Skeletal muscle cell (primary cell): Measurements from ENCODE around the gene KRTAP19-8.

Experiments
- DNase-seq: peaks from one replicate; pipeline ENCODE4 v3.0.0-alpha.2; 2010; ENCODE audit warnings: low read depth
- H3K4me3 ChIP-seq: 2 replicates; pipeline ENCODE4 v1.5.1; 2011; ENCODE audit warnings: low read depth, mild to moderate bottlenecking, control low read depth, low read length, moderate library complexity

Gene KRTAP19-8, protein sequence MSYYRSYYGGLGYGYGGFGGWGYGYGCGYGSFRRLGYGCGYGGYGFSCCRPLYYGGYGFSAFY

DNA sequence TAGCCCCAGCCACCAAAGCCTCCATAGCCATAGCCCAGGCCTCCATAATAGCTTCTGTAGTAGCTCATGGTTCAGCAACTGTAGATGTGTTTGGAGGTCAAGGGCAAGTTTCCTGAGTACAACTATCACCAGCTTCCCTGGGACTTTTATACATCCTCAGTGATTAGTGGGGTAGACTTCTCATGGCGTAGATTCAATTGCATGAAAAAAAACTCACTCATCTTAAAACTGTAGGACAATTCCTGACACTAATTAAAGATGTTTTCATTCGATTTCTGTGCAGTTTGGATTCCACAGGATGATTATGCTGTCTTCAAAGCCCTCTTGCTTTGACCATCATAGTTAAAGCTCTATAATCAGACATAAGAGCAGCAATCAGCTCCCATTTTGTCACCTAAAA lies at the start of gene KRTAP19-8:
Gene KRTAP19-8, minus strand, starts transcription at position 101 of the 400 bp plus-strand sequence. Its CDS starts 33 bp downstream, at position 68.
- no peak for DNase-seq

DNA sequence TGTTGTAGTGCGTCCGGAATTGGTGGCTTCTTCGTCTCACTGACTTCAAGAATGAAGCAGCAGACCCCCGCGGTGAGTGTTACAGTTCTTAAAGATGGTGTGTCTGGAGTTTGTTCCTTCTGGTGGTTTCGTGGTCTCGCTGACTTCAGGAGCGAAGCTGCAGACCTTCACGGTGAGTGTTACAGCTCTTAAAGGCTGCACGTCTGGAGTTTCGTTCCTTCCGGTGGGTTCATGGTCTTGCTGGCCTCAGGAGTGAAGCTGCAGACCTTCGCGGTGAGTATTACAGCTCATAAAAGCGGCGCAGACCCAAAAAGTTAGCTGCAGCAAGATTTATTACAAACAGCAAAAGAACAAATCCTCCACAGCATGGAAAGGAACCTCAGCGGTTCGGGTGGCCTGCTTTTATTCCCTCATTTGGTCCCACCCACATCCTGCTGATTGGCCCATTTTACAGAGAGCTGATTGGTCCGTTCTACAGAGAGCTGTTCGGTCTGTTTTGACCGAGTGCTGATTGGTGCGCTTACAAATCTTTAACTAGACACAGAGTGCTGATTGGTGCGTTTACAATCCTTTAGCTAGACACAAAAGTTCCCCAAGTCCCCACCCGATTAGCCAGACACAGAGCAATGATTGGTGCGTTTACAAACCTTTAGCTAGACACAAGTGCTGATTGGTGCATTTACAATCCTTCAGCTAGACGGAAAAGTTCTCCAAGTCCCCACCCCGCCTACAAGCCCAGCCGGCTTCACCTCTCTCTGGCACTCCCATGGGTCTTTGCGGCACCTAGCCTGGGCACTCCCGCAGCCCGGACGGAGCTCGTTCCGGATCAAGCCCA lies 49.6 kb upstream of the KRTAP19-8 start:
- no peak for DNase-seq
- H3K4me3 ChIP-seq = no peak overlapping the region

More for the DNA sequence above, at the start of gene KRTAP19-8:
- no peak within 1 kb of the TSS for H3K4me3 ChIP-seq

DNA sequence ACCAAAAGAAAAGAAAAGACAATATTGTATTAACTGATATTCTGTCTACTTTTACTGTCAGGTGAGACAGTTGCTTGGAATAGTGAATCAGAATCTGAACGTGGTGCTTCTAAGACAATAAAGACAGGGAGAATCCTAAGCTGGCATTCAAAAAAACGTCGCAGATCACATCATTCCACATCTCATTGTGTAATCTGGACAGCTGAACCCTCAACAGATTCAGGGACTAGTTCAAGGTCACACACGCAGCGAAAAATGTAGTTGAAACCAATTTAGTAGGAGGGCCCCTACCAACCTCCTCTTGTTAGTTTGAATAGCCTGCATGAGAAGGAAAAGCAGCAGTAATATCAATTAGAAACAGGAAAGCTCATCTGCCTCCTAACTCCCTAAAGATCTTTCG lies 46.4 kb upstream of the KRTAP19-8 start:
- H3K4me3 ChIP-seq = no peak overlapping the region
- DNase-seq = no peak

DNA sequence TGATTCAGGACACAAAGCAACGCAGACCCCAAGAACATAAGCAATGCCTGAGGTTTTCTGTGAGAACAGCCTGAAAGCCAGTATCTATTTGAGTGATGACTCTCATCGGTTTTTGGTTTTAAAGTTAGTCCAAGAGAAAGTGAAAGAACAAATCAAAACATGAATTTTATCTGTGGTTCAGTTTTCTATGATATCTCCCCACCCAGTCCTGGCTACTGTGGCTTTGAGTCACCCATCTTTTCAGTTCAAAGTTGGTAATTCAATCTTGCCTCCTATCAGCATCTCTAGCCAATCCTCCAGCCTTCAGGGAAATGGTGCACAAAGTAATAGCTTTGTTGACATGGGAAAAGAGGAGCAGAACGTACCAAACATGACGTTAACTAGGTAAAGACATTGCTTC lies 40.5 kb upstream of the KRTAP19-8 start:
- no peak overlapping the region for H3K4me3 ChIP-seq
- DNase-seq = no peak

DNA sequence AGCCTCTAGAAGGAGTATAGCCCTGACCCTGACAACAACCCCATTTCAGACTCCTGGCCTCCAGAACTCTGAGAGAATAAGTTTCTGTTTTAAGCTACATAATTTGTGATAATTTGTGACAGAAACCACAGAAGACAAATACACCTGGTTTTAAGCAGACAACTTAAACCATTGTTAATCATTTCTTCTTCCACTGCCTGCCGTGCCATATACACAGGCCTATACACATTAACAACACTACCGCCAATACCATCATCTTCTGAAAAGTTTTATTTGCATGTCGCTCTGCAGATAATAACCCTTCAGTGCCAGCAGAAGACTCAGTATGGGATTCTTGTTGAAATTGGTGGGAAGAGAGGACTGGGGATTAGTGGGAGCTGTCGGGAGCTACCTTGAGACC lies 39.9 kb upstream of the KRTAP19-8 start:
- no peak overlapping the region for H3K4me3 ChIP-seq
- no peak for DNase-seq

DNA sequence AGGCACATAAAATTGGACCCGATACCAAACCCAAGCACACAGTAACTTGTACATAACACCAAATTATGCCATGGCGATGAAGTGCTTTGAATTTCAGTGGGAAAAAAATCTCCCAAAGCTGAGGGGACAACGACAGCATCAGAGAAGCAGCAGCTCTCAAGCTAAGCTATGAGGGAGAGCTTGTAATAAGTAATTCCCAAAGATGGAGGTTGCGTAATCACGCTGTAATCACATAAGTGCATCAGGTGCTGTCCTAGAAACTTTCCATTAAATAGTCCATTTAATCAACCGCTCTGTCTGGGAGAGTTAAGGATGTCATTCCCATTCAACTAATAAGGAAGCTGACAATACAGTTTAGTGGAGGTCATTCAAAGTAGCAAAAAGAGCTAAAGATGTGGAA lies 37.6 kb upstream of the KRTAP19-8 start:
- no peak overlapping the region for H3K4me3 ChIP-seq
- DNase-seq = no peak

DNA sequence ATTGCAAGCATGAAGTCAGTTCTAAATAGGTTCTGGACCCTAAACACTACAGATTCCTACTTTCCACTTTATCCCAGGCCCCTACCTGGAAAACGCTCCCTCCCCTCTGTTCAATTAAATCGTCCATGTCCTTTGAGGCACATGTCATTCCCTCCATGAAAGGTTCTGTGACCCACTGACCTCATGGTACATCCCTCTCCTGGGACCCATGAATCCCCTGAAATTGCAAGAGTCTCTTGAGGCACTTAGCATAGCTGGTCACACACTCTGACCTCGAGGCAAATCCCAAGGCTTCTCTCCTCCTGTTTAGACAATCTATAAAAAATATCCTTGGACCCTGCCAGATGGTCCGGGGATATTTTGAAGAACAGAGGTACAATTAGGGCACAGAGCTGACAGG lies 34.3 kb upstream of the KRTAP19-8 start:
- DNase-seq = no peak
- no peak overlapping the region for H3K4me3 ChIP-seq

DNA sequence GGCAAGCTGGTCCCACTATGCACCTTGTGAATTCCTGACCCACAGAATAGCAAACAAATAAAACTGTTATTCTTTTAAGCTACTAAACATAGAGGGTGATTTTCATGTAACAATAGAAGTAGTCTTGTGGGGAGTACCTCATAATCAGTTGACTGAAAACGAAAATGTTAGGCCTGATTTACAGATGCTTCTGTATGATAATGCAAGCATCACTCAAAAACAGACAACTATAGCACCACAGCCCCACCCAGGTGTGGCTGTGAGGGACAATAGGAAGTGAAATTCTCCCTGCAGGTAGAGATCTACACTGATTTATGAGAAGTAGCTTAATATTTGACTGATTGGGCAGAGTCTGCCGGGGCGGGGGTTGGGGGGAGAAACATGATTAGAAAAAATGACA lies 26.5 kb upstream of the KRTAP19-8 start:
- H3K4me3 ChIP-seq = no peak overlapping the region
- no peak for DNase-seq

DNA sequence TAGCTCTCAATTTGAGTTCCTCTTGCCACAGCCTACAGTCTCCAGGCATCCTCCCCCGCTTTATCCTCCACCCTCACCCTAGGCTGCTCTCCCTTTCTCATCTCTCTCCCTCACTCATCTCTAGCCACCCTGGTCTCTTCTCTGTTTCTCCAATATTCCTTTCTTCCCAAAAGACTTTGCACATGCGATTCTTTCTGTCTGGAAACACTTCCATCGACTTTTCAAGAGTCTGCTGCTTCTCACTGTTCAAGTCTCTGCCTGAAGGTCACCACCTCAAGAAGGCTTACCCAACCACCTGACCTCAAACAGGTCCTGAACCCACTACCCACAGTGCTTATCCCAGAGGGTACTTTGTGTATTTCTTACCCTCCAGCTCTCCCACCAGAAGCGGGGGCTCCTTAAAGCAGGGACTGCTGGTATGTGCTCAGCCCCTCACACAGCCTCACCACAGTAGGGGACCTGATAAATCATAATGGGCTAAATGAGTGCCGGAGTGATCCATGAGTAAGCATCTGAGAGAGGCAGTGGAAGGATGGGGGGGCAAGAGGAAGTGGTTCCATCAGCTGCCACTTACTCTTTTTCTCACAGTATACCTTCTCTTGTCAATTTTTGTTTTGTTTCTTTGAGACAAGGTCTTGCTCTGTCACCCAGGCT lies 14.3 kb upstream of the KRTAP19-8 start:
- no peak overlapping the region for H3K4me3 ChIP-seq
- no peak for DNase-seq

DNA sequence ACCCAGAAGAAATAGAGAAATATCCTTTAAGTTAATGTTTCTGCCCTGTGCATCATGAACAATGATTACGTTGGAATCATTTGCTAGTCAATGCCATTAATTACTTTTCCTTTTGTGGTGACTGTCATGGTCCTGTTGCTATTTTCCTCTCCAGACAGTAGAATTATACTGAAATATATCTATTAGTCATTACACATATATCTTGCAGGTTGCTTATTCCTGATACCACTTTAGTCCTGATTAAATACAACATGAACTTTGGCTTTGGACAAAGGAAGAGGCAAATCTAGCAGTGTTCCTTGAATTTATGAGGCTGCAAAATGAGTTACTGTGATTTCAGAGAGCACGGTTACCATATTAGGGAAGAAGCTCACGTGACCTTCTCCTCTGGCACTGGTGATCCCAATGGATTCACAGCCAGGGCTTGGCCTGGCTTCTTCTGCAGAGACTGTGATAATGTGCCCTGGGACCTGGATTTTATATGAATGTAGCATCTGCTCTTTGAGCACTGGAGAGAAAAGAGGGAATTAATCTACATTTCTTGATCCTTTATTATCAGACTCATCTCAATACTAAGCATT lies 12.4 kb upstream of the KRTAP19-8 start:
- no peak overlapping the region for H3K4me3 ChIP-seq
- no peak for DNase-seq

DNA sequence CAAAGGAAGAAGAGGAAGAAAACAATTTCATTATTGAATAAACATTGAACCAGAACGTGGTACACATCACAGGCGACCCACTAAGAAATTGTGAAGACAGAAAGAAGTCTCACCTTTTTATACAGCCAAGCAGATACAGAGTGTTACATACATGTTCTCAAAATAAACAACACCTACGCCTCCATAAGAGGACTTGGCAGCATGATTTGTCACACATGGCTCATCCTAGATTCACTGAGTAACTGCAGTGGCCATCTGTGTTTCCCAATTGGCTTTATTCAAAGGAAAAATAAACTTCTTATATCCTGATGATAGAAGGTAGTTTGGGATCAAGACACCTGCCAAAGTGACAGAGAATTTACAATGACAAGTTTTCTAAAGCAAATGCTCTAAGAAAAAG lies 7.6 kb upstream of the KRTAP19-8 start:
- DNase-seq = no peak
- H3K4me3 ChIP-seq = no peak overlapping the region

DNA sequence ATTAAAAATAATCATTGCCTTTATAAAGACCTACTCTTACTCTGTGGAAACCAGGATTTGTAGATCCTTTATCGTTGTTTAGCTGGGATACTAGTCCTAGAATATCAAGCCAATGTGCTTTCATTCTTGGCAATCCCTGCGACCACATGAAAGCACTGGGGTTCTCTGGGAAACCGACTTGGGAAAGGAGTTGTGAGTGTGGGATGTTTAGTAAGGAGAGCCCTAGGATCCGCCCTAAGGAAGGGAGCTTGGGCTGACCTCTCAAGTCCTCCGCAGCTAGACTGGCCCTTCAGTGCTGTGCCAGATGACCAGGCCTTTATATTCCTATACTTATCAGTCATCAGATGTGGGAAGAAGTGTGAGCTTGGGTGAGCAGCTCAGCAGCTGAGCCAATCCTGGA lies 5.2 kb upstream of the KRTAP19-8 start:
- DNase-seq = no peak
- H3K4me3 ChIP-seq = no peak overlapping the region

DNA sequence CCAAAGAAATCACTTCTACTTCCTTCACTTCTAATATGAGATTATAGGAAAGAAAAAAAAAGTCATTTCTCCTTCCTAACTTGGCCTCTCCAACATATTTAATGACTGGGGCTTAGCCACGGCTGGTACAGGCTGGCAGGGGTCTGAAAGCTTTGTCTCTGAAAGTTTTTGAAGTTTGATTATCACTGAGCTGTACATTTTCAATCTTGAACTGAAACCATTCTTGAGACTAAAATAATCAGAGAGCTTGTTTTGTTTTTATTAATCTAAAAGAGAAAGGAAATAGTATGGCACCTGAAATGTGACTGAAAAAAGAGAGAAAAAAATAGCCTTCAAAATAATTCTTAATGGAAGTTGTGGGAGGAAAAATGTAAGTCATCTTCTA lies 3.8 kb upstream of the KRTAP19-8 start:
- no peak overlapping the region for H3K4me3 ChIP-seq
- DNase-seq = no peak

DNA sequence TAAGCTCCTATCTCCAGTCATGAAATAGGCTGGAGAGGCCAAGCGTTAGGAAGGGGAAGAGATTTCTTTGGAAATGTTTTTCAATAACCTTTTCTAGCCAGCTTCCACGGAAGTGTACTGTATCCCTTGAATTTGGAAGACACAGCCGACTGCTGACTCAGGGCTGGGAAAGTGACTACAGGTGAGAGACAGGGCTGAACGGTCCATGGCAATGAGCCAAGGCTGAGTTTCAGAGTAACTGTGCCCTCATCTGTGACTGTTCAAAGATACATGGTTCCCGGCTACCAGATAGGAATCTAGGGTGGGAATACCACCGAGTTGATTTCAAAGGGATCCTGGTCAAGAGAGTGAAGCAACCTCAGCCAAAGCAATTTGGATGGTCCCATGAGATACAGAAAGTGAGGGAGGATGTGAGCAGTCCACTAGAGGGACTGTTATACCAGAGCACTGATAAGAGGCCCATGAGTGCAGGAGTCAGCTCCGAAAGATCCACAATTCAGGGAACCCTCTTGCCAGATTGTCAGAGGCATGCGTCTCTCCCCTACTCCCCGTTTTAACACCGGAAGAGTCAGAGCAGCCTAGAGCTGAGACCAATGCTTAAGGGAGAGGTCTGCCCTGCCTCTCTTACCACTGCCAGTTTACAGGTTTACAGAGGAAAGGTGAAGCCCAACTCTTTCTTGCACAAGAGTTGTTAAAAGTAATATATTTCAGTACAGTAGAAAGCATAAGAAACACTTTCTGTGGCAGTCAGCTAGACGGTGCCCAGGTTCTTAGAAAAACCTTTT lies 3.2 kb upstream of the KRTAP19-8 start:
- no peak for DNase-seq
- no peak overlapping the region for H3K4me3 ChIP-seq

DNA sequence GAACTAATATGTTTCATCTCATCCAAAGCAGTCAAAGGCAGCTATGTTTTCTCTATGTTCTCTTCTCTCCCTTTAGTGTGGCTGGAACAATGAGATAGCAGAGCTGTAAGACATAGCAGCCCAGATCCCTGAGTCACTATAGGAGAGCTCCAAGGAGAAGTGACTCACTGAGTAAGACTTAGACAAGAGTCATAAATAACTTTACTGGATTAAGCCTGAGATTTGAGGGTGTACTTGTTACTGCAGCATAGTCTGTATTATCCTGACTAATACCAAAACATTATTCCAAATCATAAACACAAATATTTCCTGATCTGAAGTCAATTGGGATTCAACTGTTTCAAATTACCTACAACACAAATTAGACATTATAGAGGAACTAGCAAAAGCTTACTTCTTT lies 3.9 kb downstream of the KRTAP19-8 start:
- DNase-seq = no peak
- H3K4me3 ChIP-seq = no peak overlapping the region

DNA sequence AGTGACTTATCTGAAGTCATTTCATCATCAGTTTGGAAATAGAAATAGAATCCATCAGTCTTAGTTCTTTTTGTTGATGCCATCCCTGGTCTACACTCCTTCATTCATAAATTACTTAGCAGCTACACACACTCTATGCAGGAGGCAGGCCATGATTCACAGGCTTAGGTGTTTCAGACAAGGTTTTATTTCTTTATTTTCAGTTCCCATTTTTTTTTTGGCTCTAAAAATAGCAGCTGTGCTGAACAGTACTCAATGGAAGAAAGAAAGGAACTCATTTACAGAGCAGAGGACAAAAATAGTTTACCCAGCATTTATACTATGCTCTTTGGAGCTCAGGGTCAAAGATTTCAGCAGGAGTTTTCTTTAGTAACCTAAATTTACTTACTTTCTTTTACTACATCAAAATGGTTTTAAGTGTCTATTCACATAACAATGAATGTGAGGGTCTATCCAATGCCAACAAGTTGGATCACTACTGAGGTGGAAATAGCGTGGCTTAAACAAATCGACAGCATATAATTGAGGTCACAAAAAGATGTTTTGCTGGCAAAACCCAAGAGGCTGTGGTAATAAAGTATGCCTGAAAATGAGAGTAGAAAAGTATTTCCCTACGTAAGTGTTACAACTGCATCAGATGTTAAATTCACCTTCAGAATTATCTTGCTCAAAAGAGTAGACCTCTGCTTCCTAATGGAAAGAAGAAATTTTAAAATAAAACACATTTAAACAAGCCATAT lies 7.7 kb downstream of the KRTAP19-8 start:
- no peak for DNase-seq
- no peak overlapping the region for H3K4me3 ChIP-seq

DNA sequence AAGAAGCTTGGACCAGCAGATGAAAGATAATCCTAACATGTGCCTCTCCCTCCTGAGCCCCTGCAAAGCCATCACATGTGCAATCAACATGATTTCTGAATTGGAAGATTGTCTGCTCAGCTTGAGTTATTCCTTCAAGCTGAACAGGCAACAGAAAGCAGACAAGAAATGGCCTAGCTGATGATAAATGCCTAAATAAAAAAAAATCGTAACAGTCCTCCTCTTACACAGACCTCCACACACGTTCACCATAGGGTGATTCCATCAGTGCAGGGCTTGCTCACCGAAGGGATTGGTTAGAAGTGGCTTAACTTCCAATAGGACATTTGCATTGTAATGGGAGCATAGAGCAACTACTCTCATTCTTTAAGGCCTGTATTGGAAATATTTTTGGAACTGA lies 14.6 kb downstream of the KRTAP19-8 start:
- DNase-seq = no peak
- H3K4me3 ChIP-seq = no peak overlapping the region

DNA sequence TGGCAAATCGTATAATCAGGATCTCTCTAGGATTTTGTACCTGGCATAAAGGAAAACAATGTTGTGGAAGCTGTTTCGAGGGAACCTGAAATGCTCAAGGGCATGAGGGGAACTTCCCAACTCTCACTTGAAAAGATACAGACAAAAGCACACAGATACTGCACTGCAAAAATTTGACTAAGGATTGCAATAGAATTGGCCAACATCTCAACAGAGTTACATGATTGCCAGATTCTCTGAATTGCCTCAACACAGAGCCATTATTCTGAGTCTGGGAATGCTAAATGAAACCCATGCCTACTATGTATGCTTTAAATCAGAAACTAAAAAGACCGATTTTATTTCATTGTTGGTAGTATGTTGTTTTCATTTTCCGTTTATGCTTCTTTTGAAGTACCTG lies 16.0 kb downstream of the KRTAP19-8 start:
- H3K4me3 ChIP-seq = no peak overlapping the region

DNA sequence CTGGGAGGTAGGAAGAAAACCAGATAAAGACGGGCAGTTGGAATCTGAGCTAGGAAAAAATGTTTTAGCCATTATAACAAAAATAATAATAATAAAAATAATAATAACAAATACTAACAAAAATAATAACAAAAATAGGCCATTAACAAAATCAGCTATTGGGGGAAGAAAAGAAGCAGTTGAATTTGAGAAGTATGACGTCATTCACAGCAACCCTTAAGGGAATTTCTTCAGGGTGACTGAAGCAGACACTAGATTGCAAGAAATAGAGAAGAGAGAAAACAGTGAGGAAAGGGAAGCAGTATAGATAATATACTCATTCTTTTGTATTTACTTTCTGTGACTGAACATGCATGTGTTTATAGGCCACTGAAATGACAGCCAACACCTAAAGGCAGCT lies 20.0 kb downstream of the KRTAP19-8 start:
- no peak overlapping the region for H3K4me3 ChIP-seq
- no peak for DNase-seq

More for the DNA sequence above, 16.0 kb downstream of the KRTAP19-8 start:
- no peak for DNase-seq
